Rectal smooth muscle tissue (tissue), 1 donor: ENCODE data around the gene C3orf20.
"Not testable (repeated sequence)": the region's sequence is repeated elsewhere in the genome, so short reads cannot be mapped to it uniquely, and the experiment has no call there.

ENCODE experiments used
- H3K27ac ChIP-seq: one replicate; pipeline ENCODE4 v1.7.0; 2013; ENCODE audit warnings: low read depth, low read length, inconsistent platforms
- H3K27me3 ChIP-seq: one replicate; pipeline ENCODE4 v1.7.0; 2013; ENCODE audit warnings: low read length; ENCODE audit not compliant: control insufficient read depth, insufficient read depth
- H3K36me3 ChIP-seq: one replicate; pipeline ENCODE4 v1.7.0; 2013; ENCODE audit warnings: low read length; ENCODE audit not compliant: control insufficient read depth, insufficient read depth
- H3K4me1 ChIP-seq: one replicate; pipeline ENCODE4 v1.7.0; 2013; ENCODE audit warnings: low read length; ENCODE audit not compliant: control insufficient read depth, insufficient read depth
- H3K4me3 ChIP-seq: one replicate; pipeline ENCODE4 v1.7.0; 2013; ENCODE audit warnings: low read length
- H3K9ac ChIP-seq: one replicate; pipeline ENCODE4 v1.7.0; 2013; ENCODE audit warnings: low read length

Gene C3orf20

GRCh38 chr3:14802381-14802731 is 127.4 kb downstream of the C3orf20 start:
- H3K4me1 ChIP-seq = no peaks in the 10 kb centered on the region
- no peaks in the 10 kb centered on the region for H3K36me3 ChIP-seq
- no peaks in the 10 kb centered on the region for H3K27me3 ChIP-seq
- no peak overlapping the region for H3K27ac ChIP-seq
- no peak overlapping the region for H3K9ac ChIP-seq
- H3K4me3 ChIP-seq = no peak overlapping the region

GRCh38 chr3:14803101-14803980 is 128.4 kb downstream of the C3orf20 start:
- Histone ChIP-seq H3K36me3 (no peaks in the 10 kb centered on the region), H3K27ac (no peak overlapping the region), H3K4me1 (no peaks in the 10 kb centered on the region), H3K9ac (no peak overlapping the region), H3K4me3 (no peak overlapping the region), H3K27me3 (no peaks in the 10 kb centered on the region)

GRCh38 chr3:14803981-14804834 is 129.3 kb downstream of the C3orf20 start:
- no peaks in the 10 kb centered on the region for H3K27me3 ChIP-seq
- no peak overlapping the region for H3K27ac ChIP-seq
- no peak overlapping the region for H3K4me3 ChIP-seq

GRCh38 chr3:14804835-14805780 is 130.2 kb downstream of the C3orf20 start:
- H3K4me3 ChIP-seq = no peak overlapping the region
- no peaks in the 10 kb centered on the region for H3K4me1 ChIP-seq
- H3K27ac ChIP-seq = no peak overlapping the region
- no peaks in the 10 kb centered on the region for H3K36me3 ChIP-seq
- no peak overlapping the region for H3K9ac ChIP-seq
- H3K27me3 ChIP-seq = no peaks in the 10 kb centered on the region

More at GRCh38 chr3:14803981-14804834, 129.3 kb downstream of the C3orf20 start:
- H3K9ac ChIP-seq = no peak overlapping the region
- no peaks in the 10 kb centered on the region for H3K4me1 ChIP-seq
- no peaks in the 10 kb centered on the region for H3K36me3 ChIP-seq

GRCh38 chr3:14805961-14806537 is 131.1 kb downstream of the C3orf20 start:
- Histone ChIP-seq H3K27ac (no peak overlapping the region), H3K4me3 (no peak overlapping the region), H3K9ac (no peak overlapping the region), H3K36me3 (no peaks in the 10 kb centered on the region), H3K4me1 (no peaks in the 10 kb centered on the region), H3K27me3 (no peaks in the 10 kb centered on the region)

- Histone ChIP-seq H3K36me3 (no peaks in the 10 kb centered on the region), H3K9ac (no peak overlapping the region), H3K27ac (no peak overlapping the region), H3K4me1 (no peaks in the 10 kb centered on the region), H3K4me3 (no peak overlapping the region), H3K27me3 (peaks cover 3% of the 10 kb centered on the region)
Observed at GRCh38 chr3:14806641-14807263, 131.8 kb downstream of the C3orf20 start.

- Histone ChIP-seq H3K4me1 (no peaks in the 10 kb centered on the region), H3K36me3 (no peaks in the 10 kb centered on the region), H3K4me3 (no peak overlapping the region), H3K9ac (no peak overlapping the region), H3K27me3 (peaks cover 3% of the 10 kb centered on the region), H3K27ac (no peak overlapping the region)
Observed at GRCh38 chr3:14808025-14808424, 133.1 kb downstream of the C3orf20 start.

- no peaks in the 10 kb centered on the region for H3K4me1 ChIP-seq
- H3K27me3 ChIP-seq = peaks cover 3% of the 10 kb centered on the region
- H3K36me3 ChIP-seq = no peaks in the 10 kb centered on the region
- no peak overlapping the region for H3K27ac ChIP-seq
- no peak overlapping the region for H3K9ac ChIP-seq
- no peak overlapping the region for H3K4me3 ChIP-seq
Observed at GRCh38 chr3:14808502-14809266, 133.7 kb downstream of the C3orf20 start.

- not testable (repeated sequence) for H3K27ac ChIP-seq, H3K4me1 ChIP-seq, H3K9ac ChIP-seq, H3K36me3 ChIP-seq, H3K27me3 ChIP-seq, H3K4me3 ChIP-seq
Observed at GRCh38 chr3:14809611-14810010, 134.7 kb downstream of the C3orf20 start.

GRCh38 chr3:14810070-14810791 is 135.3 kb downstream of the C3orf20 start:
- no peaks in the 10 kb centered on the region for H3K4me1 ChIP-seq
- H3K27ac ChIP-seq = no peak overlapping the region
- H3K9ac ChIP-seq = no peak overlapping the region
- no peaks in the 10 kb centered on the region for H3K36me3 ChIP-seq
- H3K27me3 ChIP-seq = peaks cover 3% of the 10 kb centered on the region
- H3K4me3 ChIP-seq = peak overlapping the region; percentile 61
